ENCODE results near the gene GADL1.

The GADL1 gene

DNA sequence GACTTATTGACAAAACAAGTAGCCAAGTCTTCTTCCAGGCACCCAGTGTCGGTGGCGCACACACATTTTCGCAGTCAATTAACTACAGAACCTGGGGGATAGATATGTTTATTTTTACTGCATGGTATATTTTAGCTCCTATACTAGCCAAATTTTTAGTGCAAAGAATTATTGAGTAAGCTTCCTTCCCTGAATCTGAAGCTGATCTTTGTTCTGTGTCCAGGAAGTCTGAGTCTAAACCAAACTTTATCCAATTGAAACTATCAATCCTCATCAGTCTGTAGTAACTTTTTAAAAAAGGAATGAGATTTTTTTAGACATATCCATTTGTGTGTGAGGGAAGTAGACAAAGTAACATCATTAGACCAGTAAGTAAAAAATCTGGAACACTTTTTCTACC lies 133.1 kb downstream of the GADL1 start:
- Histone ChIP-seq H3K36me3 (ENCODE audit: control insufficient read depth, insufficient read depth, low read length) (no peaks in the 10 kb centered on the region), H3K27me3 (replicated peaks; ENCODE audit: control insufficient read depth, insufficient read depth, low read length) (no peaks in the 10 kb centered on the region), H3K4me3 (replicated peaks; ENCODE audit: low read depth, low read length) (no peak overlapping the region)
- TF ChIP-seq, protein P1, sequence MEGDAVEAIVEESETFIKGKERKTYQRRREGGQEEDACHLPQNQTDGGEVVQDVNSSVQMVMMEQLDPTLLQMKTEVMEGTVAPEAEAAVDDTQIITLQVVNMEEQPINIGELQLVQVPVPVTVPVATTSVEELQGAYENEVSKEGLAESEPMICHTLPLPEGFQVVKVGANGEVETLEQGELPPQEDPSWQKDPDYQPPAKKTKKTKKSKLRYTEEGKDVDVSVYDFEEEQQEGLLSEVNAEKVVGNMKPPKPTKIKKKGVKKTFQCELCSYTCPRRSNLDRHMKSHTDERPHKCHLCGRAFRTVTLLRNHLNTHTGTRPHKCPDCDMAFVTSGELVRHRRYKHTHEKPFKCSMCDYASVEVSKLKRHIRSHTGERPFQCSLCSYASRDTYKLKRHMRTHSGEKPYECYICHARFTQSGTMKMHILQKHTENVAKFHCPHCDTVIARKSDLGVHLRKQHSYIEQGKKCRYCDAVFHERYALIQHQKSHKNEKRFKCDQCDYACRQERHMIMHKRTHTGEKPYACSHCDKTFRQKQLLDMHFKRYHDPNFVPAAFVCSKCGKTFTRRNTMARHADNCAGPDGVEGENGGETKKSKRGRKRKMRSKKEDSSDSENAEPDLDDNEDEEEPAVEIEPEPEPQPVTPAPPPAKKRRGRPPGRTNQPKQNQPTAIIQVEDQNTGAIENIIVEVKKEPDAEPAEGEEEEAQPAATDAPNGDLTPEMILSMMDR (IDR thresholded peaks at IDR 0.05; ENCODE audit: insufficient read depth, low read length, poor library complexity, severe bottlenecking), result no peak
- DNase-seq (ENCODE audit: extremely low read depth, insufficient read length), result no peak

DNA sequence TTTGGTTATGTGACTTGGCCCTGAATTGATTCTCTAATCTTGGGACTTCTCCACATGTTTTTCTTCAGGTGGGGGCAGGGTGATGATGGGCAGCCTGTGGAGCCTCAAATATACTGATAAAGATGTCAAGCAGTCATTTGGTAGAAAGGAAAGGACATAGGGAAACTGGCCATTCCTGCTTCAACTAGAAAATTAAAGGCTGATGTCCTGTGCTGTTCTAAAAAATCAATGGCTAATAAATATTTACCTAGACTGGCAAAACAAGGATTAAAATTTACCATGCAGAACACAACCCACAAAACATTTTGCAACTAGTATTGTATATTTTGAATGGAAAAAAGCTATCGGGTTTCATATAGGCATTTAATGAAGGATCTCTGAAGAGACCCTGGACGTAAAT lies 133.7 kb downstream of the GADL1 start:
- TF ChIP-seq, protein P1 (IDR thresholded peaks at IDR 0.05; ENCODE audit: insufficient read depth, low read length, poor library complexity, severe bottlenecking), result no peak
- DNase-seq (ENCODE audit: extremely low read depth, insufficient read length), result no peak
- H3K4me3 ChIP-seq (replicated peaks; ENCODE audit: low read depth, low read length), result no peak overlapping the region
- no peaks in the 10 kb centered on the region for H3K36me3 ChIP-seq (ENCODE audit: control insufficient read depth, insufficient read depth, low read length)
- H3K27me3 ChIP-seq (replicated peaks; ENCODE audit: control insufficient read depth, insufficient read depth, low read length), result no peaks in the 10 kb centered on the region

DNA sequence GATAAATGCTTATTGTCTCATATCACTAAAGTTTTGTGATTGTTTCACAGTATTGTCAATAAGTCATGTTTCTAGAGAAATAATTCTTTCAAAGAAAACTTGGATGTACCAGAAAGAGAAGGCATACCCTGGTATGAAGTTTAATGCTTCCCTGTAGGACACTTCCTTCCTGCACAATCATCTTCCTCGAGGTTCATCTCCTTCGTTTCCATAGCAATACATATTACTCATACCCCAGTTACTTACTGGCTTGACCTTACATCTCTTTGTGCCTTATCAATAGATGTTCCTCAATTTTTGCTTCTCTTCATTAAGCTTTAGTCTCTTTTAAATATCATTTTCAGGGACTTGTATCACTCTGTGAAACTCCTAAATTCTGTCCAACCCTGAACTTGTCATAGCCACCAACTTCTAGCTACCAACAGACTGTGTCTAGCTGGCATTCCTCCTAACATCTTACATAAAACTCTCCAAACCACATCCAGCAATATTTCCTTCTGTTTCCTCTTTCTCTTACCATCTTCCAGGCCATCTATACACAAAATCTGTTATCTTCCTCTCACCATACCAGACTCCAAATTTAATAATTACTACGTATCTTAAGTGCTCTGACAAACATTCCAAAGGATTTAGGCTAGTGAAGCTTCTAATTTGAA lies 134.3 kb downstream of the GADL1 start:
- Histone ChIP-seq H3K4me3 (replicated peaks; ENCODE audit: low read depth, low read length) (no peak overlapping the region), H3K27me3 (replicated peaks; ENCODE audit: control insufficient read depth, insufficient read depth, low read length) (no peaks in the 10 kb centered on the region), H3K36me3 (ENCODE audit: control insufficient read depth, insufficient read depth, low read length) (no peaks in the 10 kb centered on the region)
- TF ChIP-seq, protein P1 (IDR thresholded peaks at IDR 0.05; ENCODE audit: insufficient read depth, low read length, poor library complexity, severe bottlenecking), result no peak
- no peak for DNase-seq (ENCODE audit: extremely low read depth, insufficient read length)

DNA sequence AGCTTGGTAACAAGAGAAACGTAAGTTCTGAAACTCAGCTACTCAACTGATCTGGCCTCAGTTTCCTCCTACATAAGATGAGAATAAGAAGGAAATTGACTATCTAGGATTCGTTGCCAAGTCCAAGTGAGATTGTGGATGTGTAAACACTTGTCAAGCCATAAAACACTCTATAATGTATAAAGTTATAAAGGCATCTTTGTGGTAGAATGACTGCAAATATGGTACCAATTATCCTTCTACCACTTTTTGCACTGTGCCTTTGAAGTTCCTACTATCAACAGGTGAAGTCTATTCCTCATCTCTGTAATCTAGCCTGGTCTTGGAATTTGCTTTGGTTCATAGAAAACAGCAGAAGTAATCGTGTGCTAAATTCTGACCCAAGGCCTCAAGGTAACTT lies 138.2 kb downstream of the GADL1 start:
- no peak for DNase-seq (ENCODE audit: extremely low read depth, insufficient read length)
- Histone ChIP-seq H3K4me3 (replicated peaks; ENCODE audit: low read depth, low read length) (no peak overlapping the region), H3K27me3 (replicated peaks; ENCODE audit: control insufficient read depth, insufficient read depth, low read length) (no peaks in the 10 kb centered on the region; the same call in 1 of the 2 replicates), H3K36me3 (ENCODE audit: control insufficient read depth, insufficient read depth, low read length) (no peaks in the 10 kb centered on the region)
- TF ChIP-seq, protein P1 (IDR thresholded peaks at IDR 0.05; ENCODE audit: insufficient read depth, low read length, poor library complexity, severe bottlenecking), result no peak

DNA sequence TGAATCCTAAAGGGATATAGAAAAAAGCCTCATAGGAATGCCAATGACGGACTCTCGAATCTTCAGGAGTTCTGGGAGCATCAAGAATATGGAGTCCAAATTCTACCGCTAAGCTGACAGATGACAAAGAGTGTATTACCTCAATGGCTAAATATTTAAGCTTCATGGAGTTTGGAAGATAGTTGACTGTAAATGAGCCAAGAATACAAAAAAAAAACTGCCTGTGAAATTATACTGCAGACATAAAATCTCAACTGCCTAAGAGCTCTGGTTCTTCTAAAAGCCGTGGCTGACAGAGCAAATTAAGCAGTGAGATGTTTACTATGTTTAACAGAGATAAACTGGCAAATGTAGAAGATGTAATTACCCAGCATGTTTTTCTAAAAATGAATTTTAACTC lies 140.0 kb downstream of the GADL1 start:
- DNase-seq (ENCODE audit: extremely low read depth, insufficient read length), result no peak

More for the DNA sequence above, 140.0 kb downstream of the GADL1 start:
- H3K36me3 ChIP-seq (ENCODE audit: control insufficient read depth, insufficient read depth, low read length), result no peaks in the 10 kb centered on the region
- TF ChIP-seq, protein P1 (IDR thresholded peaks at IDR 0.05; ENCODE audit: insufficient read depth, low read length, poor library complexity, severe bottlenecking), result no peak
- H3K4me3 ChIP-seq (replicated peaks; ENCODE audit: low read depth, low read length), result no peak overlapping the region
- no peaks in the 10 kb centered on the region; the same call in 1 of the 2 replicates for H3K27me3 ChIP-seq (replicated peaks; ENCODE audit: control insufficient read depth, insufficient read depth, low read length)
